Chondrocyte (in vitro differentiated cells): ENCODE measurements around the gene NDE1. TPM values are rescaled to one million over a fixed set of nuclear protein-coding genes. Genes with fewer than 3 reads are reported as not detected.

Experiments
- DNase-seq: peaks from one replicate; pipeline ENCODE4 v3.0.0; 2021; ENCODE audit warnings: mixed read lengths, low spot score
- H3K27ac Mint-ChIP-seq: one replicate; pipeline ENCODE4 v1.8.0; 2021; ENCODE audit warnings: mild to moderate bottlenecking, moderate library complexity, mixed read lengths; ENCODE audit not compliant: unreplicated experiment
- H3K27me3 Mint-ChIP-seq: 2 replicates; pipeline ENCODE4 v1.8.0; 2021; ENCODE audit warnings: low read depth, mixed read lengths
- H3K36me3 Mint-ChIP-seq: 2 replicates; pipeline ENCODE4 v1.8.0; 2021; ENCODE audit warnings: low read depth, mixed read lengths
- H3K4me1 Mint-ChIP-seq: 2 replicates; pipeline ENCODE4 v1.8.0; 2021; ENCODE audit warnings: low read depth, mild to moderate bottlenecking, mixed read lengths
- H3K4me3 Mint-ChIP-seq: one replicate; pipeline ENCODE4 v1.8.0; 2021; ENCODE audit warnings: mild to moderate bottlenecking, moderate library complexity, mixed read lengths; ENCODE audit not compliant: unreplicated experiment
- H3K9me3 Mint-ChIP-seq: 2 replicates; pipeline ENCODE4 v1.8.0; 2021; ENCODE audit warnings: low read depth, mixed read lengths
- total RNA-seq: library from RNA; stranded (reverse); gene quantifications from 3 replicates; pipeline ENCODE4 v1.2.1, GENCODE V29; 2021
- TF ChIP-seq, protein P1 (sequence below): fragments of 200-600 bp; sonication (generic); IDR thresholded peaks from 2 replicates; pipeline ENCODE4 v1.5.0; 2021; ENCODE audit warnings: antibody characterized with exemption, mild to moderate bottlenecking, moderate library complexity

The NDE1 gene
- total RNA-seq, 1 donor from 2014 or later: 32.3 TPM

DNA sequence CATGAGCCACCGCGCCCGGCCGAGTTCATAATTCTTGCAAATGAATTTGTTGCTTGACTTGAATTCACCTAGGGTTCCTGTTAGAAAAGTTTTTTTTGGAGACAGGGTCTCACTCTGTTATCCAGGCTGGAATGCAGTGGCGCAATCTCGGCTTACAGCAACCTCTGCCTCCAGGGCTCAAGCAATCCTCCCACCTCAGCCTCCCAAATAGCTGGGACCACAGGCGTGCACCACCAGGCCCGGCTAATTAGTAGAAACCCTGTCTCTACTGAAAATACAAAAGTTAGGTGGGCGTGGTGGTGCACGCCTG lies 107.0 kb downstream of the NDE1 start:
- TF ChIP-seq, protein P1, sequence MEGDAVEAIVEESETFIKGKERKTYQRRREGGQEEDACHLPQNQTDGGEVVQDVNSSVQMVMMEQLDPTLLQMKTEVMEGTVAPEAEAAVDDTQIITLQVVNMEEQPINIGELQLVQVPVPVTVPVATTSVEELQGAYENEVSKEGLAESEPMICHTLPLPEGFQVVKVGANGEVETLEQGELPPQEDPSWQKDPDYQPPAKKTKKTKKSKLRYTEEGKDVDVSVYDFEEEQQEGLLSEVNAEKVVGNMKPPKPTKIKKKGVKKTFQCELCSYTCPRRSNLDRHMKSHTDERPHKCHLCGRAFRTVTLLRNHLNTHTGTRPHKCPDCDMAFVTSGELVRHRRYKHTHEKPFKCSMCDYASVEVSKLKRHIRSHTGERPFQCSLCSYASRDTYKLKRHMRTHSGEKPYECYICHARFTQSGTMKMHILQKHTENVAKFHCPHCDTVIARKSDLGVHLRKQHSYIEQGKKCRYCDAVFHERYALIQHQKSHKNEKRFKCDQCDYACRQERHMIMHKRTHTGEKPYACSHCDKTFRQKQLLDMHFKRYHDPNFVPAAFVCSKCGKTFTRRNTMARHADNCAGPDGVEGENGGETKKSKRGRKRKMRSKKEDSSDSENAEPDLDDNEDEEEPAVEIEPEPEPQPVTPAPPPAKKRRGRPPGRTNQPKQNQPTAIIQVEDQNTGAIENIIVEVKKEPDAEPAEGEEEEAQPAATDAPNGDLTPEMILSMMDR: no peak
- no peak for DNase-seq
- Mint-ChIP-seq H3K27ac (no peak overlapping the region), H3K4me1 (no peaks in the 10 kb centered on the region), H3K36me3 (peaks cover 8% of the 10 kb centered on the region), H3K27me3 (peaks cover 4% of the 10 kb centered on the region), H3K9me3 (no peaks in the 10 kb centered on the region), H3K4me3 (no peak overlapping the region)

DNA sequence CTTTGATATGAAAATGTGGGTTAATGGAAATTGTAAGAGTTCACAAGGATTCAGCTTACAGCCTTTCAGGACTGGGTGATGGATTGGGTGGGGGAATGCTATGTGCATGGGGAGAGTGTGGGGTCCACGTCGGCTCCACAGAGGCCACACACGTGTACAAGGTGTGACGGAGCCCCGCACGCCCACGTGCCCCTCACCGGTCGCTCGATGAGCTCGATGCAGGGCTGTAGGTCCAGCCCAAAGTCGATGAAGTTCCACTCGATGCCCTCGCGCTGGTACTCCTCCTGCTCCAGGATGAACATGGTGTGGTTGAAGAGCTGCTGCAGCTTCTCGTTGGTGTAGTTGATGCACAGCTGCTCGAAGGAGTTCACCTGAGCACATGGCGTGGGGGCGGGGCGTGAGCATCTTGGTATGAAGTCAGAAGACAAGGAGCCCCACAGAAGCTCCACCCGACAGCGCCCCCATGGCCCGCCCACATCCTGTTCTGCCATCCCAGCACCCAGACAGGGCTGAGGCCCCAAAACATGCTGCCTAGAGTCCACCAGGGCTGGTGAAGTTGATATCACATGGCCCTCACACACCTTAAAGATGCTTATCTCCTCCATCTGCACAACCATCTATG lies 107.7 kb downstream of the NDE1 start:
- Mint-ChIP-seq H3K36me3 (peaks cover 9% of the 10 kb centered on the region), H3K4me3 (no peak overlapping the region), H3K27me3 (peaks cover 6% of the 10 kb centered on the region), H3K27ac (no peak overlapping the region), H3K4me1 (no peaks in the 10 kb centered on the region), H3K9me3 (no peaks in the 10 kb centered on the region)
- TF ChIP-seq, protein P1: no peak
- no peak for DNase-seq

DNA sequence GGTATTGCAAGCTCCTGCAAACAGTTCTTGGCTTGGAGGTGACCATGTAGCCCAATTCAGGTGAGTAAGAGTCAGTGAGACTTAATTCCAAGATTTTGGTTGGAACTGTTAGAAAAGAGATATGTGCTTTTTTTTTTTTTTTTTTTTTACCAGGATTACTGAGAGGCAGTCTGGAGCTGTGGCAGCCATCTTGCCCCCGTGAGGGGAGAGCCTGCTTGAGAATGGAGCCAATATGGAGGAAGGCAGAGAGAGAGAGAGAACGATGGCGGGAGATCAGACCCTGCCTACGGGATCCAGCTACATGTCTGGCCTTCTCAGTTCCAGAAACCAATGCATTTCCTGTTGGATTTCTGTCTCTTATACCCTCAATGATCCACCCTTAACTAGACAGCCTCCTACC lies 109.0 kb downstream of the NDE1 start:
- no peak for DNase-seq
- TF ChIP-seq, protein P1: no peak

DNA sequence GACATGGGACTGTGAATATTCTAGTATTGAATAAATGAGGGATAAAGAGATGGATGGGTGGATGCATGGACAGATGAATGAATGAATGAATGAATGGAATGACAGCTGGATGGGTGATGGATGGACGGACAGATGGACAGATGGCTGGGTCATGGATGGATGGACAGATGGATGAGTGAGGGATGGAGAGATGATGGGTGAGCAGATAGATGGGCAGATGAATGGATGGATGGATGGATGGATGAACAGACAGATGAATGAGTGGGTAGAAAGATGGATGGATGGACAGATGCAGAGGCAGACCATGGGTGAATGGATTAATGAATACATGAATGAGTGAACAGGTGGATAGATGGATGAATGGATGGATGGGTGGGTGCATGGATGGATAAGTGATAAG lies 110.1 kb downstream of the NDE1 start:
- H3K4me3 Mint-ChIP-seq: no peak overlapping the region
- no peak for DNase-seq
- H3K9me3 Mint-ChIP-seq: no peaks in the 10 kb centered on the region
- H3K4me1 Mint-ChIP-seq: no peaks in the 10 kb centered on the region
- H3K36me3 Mint-ChIP-seq: peaks cover 12% of the 10 kb centered on the region
- no peak overlapping the region for H3K27ac Mint-ChIP-seq
- H3K27me3 Mint-ChIP-seq: peaks cover 6% of the 10 kb centered on the region
- TF ChIP-seq, protein P1: no peak

More for the DNA sequence above, 109.0 kb downstream of the NDE1 start:
- Mint-ChIP-seq H3K27ac (no peak overlapping the region), H3K4me3 (no peak overlapping the region), H3K27me3 (peaks cover 6% of the 10 kb centered on the region), H3K9me3 (no peaks in the 10 kb centered on the region), H3K36me3 (peaks cover 9% of the 10 kb centered on the region), H3K4me1 (no peaks in the 10 kb centered on the region)

DNA sequence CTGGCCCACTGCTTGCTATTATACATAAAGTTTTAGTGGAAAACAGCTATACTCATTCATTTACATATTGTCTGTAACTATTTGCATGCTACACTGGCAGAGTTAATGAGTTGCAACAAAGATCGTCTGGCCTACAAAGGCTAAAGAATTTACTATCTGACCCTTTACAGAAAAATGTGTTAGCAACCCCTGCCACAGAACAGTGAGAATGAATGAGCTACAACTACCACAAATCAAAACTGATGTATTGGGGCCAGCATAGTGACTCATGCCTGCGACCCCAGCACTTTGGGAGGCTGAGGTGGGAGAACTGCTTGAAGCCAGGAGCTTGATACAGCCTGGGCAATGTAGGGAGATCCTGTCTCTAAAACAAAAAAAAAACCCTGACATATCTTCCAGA lies 114.1 kb downstream of the NDE1 start:
- Mint-ChIP-seq H3K27ac (no peak overlapping the region), H3K4me3 (no peak overlapping the region), H3K27me3 (peaks cover 6% of the 10 kb centered on the region), H3K36me3 (peaks cover 16% of the 10 kb centered on the region), H3K9me3 (no peaks in the 10 kb centered on the region), H3K4me1 (peaks cover 3% of the 10 kb centered on the region)
- DNase-seq: no peak
- TF ChIP-seq, protein P1: no peak
